Measurements from ENCODE around the gene OXCT1.
A peak's percentile ranks its signal among the peaks of the same experiment; 100 is the strongest.

OXCT1 gene
- total RNA-seq, result 62.9 to 127 (median 75.3) reads per million in 3 experiments

DNA sequence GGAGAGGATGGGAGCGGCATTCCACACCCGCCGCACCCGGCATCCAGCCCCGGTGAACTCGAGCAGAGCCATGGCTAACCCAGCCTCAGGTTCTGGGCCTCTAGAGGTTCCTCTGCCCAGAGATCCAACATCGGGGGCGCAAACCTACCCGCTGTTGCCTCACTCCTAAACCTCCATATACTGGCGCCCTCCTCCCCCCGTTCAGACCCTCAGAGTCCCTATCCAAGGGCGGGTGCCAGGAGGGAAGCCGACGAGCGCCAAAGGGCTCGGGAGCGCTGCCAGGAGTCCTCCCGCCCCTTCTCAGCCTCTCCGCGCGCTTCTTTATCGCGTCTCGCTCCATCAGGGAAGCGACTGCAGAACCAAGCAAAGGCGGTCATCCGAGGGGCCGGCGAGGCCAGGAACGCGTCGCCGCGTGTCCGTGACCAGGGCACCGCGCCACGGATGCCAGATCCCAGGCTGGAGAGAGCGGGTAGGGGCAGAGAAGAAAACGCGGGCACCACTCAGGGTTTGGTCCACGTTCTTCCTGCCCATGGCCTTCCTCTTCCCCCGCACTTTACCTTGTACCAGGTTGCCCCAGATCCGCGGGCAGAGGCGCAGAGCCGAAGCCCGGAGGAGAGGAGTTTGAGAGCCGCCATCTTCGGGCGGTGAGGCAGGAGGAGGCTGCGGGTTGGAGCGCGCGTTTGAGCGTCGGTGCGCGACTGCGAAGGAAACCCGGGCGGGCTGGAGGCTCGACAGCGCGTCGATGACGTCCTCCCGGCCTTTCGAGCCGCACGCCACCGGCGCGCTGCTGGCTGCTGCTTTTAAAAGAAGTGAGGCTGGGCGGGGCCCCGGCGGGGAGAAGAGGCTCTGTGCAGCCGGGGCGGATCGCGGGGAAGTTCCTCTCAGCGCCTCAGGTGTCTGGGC, at the start of gene OXCT1:
TSS of gene OXCT1 (minus strand) at position 702 of the 903 bp plus-strand sequence. CDS start at position 635, 67 bp downstream.
- DNase-seq, result peak; percentile 95

GRCh38 chr5:41918105-41918504, 47.9 kb upstream of the OXCT1 start:
- DNase-seq, result no peak

DNA sequence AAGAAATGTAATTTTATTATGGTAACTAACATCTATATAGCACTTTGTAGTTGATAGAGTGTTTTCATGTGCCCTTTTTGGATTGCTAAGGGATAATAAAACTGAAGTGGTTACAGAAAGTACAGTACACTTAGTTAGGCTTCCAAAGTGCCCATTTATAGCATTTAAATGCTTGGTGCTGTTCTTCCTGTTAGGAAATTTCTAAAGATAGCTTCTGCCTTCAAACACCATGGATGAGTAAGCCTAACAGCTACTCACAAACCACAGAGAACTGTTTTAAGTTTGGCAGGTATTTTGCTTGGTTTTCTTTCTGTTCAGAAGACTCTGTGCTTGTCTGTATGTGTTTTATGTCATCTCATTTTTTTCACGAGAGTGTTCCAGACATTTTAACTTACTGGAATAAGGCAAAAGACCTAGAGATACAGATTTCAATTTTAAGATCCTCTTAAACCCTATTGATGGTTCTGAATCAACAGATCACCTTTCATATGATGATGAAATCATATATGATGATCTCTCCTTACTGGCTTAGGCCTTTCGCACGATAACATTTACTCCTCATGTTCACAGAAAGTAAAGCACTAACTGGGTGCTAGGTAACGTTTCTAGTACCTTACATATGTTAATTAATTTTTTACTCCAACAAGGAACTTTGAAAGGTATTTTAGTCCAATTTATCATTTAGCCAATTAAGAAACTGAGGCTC, 38.3 kb upstream of the OXCT1 start:
- DNase-seq, result no peak

DNA sequence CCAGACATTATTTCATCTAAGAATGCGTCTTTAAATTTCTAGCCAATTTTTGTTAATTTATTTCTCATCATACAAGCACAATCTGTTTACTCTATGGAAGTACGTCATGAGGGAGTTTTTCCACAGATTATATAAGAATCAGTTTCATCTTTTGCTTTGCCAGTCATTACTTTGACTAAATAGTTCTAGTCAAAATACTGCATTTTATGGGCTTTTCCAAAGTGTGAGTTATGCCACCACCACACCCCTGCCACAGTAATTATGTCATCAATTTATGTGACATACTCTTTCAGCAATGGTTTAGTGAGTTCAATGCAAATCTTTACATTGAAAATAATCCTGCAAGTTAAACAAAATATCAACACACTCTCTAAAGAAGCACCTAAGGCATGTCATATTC, 35.9 kb upstream of the OXCT1 start:
- no peak for DNase-seq

DNA sequence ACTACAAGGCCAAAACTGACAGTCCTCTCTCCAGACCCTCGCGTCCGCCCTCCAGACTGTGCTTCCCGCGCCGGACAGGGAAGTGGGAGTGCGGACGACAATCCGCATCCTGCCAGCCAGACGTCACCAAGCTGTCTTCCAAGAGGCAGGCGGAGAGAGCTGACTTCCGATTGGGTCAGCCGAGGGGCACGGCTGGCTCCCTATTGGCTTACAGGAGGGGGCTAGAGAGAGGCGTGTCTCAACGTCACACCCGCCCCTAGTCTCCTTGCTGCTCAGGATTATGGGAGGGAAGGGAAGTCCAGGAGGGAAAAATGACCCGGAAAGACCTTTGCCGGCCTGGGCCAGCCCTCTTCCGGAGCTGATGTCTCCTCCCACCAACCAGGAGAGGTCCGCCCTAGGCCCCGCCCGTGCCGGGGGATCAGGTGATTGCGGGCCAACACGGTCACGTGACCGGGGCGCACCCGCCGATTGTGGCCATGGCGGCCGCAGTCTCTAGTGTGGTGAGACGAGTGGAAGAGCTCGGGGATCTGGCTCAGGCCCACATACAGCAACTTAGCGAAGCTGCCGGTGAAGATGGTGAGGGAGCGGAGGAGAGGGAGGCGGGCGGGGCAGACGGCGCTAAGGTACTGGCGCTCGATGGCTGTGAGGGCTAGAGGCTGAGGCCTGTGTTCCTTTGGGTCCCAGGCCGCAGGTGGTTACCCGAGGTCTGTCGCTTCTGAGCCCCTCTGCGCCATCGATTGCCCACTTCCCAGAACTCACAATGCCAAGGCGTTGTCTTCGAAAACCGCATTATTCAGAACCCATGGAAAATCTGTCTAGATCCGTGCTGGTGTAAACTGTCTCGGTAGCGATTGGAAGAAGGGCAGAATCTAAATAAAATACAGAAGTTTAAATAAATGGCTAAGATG, 33.9 kb upstream of the OXCT1 start, which contains the start of gene RIMOC1:
TSS of gene RIMOC1 (plus strand) at position 453 of the 908 bp plus-strand sequence. CDS start at position 477, 24 bp downstream.
- peak; percentile 98 for DNase-seq

- DNase-seq, result no peak
These were observed 33.2 kb upstream of the OXCT1 start for GRCh38 chr5:41903382-41903891.

DNA sequence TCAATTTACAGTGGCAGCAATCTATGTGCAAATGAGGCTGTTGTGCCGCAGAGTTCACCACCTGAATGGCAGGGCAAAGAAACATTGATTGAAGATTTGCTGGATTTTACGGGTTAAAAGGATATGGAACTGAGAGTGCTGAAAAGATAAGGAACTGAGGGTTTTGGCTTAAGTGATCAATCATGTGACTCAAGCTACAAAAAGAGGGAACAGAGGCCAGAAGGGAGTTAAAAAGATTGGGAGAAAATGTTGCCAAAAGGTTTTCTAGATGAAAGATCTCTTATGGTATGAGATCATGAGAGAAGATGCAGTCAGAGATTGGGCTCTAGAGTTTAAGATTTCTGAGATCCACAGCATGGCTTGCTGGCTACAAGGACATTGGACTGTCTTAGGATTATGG, 26.0 kb upstream of the OXCT1 start:
- no peak for DNase-seq

DNA sequence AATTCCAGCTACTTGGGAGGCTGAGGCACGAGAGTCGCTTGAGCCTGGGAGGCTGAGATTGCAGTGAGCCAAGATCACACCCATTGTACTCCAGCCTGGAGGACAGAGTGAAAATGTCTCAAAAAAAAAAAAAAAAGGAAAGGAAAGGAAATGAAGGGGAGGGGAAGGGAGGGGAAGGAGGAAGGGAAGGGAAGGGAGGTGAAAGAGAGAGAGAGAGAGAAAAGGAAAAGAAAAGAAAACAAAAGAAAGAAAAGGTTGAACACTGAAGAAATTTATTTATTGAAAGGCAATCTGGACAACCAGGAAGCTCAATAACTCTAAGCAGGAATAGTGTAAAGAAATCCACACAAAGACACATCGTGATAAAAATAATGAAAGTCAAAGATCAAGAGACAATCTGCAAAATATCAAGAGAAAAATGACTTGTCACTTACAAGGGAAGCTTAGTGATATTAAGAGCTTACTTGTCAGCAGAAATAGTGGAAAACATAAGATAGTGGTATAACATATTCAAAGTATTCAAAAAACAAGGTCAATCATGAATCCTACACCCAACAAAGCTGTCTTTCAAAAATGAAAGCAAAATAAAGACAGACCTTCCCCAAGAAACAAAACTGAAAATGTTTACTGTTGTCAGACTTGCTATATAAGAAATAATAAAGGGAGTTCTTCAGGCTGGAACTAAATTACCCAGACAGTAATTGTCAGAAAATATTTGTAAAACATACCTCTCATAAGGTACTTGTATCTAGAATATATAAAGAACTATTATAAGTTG, 23.0 kb upstream of the OXCT1 start:
- DNase-seq, result no peak

- DNase-seq, result no peak
These were observed 21.8 kb upstream of the OXCT1 start for GRCh38 chr5:41892031-41892430.

DNA sequence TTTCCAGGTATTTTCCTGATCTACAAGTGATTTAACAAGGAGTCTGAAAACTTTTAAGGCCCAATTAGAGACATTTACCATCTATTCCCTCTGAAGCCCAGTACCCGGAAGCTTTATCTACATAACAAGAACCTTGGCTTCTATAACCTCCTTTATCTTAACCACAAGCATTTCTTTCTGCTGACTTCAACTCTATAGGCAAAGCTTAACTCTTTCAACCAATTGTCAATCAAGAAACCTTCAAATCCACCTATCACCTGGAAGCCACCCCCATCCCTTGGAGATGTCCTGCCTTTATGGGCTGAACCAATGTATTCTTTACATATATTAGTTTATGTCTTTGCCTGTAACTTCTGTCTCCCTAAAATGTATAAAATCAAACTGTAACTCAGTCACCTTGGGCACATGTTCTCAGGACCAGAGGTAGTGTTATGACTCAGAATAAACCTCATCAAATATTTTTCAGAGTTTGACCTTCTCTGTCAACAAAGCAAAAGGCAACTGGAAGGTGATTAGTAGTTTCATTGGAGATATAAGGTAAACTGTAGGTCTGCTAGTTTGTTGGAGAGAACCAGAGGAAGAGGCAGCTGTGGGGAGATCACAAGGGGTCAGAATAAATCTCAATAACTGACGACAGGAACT, 21.0 kb upstream of the OXCT1 start:
- no peak for DNase-seq

DNA sequence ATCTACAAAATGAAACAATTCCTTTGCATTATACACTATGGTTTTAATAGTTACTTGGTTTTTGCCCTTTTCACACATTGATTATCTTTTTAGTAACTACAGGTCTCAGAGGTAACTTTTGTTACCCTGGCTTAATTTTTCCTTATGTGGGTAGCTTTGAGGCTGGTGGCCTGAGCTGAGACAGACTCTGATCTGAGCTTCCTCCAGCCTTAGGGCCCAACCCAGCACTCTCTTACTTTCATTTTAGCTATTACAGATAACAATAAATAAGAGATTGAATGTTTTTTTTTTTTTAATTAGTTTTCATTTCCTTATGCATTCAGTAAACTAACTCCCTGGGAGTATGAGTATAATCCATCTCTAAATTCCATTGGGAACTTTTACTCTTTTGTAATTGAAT, 15.1 kb upstream of the OXCT1 start:
- no peak for DNase-seq

- no peak for DNase-seq
These were observed 13.7 kb upstream of the OXCT1 start for GRCh38 chr5:41883936-41884335.

DNA sequence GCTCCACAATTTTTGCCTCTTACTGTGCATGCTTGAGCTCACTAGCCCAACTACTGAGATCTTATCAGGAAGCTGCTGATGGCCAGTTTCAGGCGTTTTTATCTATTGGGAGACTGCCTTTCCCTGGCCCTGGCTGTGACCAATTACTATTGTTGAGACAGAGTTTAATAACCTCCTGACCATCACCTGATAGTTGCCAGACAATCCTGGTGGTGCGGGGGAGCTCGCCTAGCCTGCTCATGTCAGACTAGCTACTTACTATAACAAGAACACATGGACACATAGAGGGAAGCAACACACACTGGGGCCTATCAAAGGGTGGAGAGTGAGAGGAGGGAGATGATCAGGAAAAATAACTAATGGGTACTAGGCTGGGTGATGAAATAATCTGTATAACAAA, 13.0 kb upstream of the OXCT1 start:
- no peak for DNase-seq

DNA sequence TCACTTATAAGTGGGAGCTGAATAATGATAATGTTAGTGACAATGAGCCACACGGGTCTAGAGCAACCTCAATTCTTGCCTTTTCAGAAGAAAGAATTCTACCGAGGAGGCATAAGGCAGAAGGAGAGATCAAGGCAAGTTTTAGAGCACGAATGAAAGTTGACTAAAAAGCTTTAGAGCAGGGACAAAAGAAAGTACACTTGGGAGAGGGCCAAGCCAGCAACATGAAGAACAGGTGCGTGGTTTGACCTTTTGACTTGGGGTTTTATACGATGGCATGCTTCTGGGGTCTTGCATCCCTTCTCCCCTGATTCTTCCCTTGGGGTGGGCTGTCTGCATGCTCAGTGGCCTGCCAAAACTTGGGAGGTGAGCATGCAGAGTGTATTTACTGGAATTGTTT, 12.5 kb upstream of the OXCT1 start:
- no peak for DNase-seq

- DNase-seq, result no peak
These were observed 8.6 kb upstream of the OXCT1 start for GRCh38 chr5:41878643-41879478.

DNA sequence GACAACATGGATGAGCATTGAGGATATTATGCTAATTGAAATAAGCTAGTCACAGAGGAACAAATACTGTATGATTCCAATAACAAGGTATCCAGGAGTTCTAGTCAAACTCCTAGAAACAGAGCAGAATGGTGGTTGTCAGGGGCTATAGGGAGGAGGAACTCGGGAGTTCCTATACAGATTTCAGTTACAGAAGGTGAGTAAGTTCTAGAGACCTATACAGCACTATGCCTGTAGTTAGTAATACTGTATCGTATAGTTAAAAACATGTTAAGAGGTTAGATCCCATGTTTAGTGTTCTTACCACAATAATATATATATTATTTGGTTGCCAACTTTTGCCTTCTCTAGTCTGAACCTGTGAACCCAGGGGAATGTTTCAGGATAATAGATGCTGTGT, 7.9 kb upstream of the OXCT1 start:
- DNase-seq, result no peak

DNA sequence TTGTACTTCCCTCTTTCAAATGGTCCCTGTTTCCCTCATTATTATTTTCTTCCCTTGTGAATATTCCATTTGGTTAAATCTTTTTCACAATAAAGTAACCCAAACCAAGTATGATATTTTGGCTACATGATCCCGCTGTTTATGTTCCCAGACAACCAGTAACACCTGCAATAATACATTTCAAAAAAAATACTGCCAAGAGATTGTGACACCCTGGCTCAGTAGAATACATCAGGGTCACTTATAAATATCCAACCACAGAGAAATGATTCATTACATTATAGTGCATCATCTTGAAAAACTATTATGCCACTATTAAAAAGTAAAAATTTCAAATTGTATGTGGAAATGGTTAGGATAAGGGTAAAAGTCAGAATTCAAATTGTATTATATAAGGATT, 7.2 kb upstream of the OXCT1 start:
- DNase-seq, result no peak

GRCh38 chr5:41876678-41877077, 6.5 kb upstream of the OXCT1 start:
- DNase-seq, result no peak

- no peak for DNase-seq
These were observed 4.9 kb upstream of the OXCT1 start for GRCh38 chr5:41875121-41875520.

DNA sequence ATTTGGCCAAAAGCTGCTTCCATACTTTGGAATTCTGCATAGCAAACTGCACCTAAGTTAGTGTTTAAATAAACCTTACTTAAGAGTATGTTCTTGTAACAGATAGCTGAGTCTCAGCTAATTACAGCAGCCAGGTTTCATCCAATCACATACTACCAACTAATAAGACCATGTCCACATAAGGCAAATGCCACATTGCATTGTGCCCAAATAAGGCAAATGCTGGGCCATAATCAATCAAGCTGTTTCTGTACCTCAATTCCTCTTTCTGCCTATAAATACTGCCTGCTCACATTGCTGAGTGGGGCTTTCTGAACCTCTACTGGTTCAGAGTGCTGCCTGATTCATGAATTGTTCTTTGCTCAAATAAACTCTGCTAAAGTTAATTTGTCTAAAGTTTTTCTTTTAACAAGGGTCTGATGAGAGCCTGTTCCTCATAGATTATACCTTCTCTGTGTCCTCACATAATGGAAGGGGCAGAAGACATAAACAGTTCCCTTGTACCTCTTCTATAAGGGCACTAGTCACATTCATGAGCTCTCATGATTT, 4.4 kb upstream of the OXCT1 start:
- no peak for DNase-seq

All from central memory CD4-positive, alpha-beta T cell (primary cell).